GM12801 (cell line): ENCODE results near the gene TBPL1.

Experiments
- TF ChIP-seq, protein P1 (sequence below): IDR thresholded peaks from one replicate; pipeline ENCODE4 v1.5.1; 2011; ENCODE audit warnings: control low read depth; ENCODE audit not compliant: insufficient read length; ENCODE audit errors: extremely low read depth

TBPL1 gene

DNA sequence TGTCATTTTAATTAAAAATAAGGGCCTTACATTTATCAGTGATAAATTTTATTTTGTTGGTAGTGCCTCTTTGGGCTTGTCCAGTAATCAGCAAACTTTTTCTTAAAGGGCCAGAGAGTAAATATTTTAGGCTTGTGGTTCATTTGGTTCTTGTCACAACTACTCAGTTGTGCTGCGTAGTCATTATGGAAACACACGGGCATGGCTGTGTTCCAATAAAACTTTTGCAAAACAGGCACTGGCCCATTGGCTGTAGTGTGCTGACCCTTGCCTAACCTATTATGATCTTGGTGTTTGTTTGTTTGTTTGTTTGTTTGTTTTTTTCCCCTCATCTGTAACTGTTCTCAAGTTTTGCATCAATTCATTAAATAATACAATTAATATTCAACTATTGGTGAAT, 19.4 kb downstream of the TBPL1 start:
- TF ChIP-seq, protein P1, sequence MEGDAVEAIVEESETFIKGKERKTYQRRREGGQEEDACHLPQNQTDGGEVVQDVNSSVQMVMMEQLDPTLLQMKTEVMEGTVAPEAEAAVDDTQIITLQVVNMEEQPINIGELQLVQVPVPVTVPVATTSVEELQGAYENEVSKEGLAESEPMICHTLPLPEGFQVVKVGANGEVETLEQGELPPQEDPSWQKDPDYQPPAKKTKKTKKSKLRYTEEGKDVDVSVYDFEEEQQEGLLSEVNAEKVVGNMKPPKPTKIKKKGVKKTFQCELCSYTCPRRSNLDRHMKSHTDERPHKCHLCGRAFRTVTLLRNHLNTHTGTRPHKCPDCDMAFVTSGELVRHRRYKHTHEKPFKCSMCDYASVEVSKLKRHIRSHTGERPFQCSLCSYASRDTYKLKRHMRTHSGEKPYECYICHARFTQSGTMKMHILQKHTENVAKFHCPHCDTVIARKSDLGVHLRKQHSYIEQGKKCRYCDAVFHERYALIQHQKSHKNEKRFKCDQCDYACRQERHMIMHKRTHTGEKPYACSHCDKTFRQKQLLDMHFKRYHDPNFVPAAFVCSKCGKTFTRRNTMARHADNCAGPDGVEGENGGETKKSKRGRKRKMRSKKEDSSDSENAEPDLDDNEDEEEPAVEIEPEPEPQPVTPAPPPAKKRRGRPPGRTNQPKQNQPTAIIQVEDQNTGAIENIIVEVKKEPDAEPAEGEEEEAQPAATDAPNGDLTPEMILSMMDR: no peak

DNA sequence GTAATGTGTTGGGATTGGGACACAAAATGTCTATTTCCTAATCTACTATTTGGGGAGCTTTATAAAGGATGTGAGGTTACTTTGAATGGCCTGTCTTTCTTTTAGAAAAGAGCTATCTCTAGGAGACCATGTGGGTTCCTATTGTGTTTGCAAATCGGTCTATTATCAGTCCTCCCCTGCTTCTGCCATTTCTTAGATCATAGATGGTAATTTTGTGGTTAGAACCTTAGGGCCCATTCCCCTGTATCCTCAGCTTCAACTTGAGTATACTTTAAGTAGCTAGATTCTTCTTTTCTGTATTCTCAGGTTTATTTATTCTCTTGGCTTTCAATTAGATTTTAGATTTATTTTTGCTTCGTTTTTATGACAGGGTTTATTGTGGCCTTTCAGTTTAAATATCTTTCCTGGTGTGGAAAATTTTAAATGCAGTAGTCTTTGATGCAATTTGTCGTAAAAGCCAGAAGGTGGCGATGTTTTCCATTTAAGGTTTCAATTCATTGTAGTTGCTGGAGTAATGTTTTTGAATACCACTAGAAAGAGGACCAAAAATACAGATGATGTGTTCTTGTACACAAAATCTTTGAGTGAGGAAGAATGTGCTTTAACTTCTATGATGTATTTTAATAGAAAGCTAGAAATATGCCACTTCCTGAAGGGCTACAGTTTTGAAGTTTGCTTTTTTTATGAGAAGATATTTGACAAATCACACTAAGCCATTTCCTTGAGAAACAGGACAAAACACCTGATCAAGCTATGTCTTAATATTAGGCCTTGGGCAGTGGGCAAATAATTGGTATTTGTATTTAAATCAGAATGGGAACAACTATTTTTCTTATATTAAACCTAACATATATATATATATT, 20.3 kb downstream of the TBPL1 start:
- TF ChIP-seq, protein P1: no peak

DNA sequence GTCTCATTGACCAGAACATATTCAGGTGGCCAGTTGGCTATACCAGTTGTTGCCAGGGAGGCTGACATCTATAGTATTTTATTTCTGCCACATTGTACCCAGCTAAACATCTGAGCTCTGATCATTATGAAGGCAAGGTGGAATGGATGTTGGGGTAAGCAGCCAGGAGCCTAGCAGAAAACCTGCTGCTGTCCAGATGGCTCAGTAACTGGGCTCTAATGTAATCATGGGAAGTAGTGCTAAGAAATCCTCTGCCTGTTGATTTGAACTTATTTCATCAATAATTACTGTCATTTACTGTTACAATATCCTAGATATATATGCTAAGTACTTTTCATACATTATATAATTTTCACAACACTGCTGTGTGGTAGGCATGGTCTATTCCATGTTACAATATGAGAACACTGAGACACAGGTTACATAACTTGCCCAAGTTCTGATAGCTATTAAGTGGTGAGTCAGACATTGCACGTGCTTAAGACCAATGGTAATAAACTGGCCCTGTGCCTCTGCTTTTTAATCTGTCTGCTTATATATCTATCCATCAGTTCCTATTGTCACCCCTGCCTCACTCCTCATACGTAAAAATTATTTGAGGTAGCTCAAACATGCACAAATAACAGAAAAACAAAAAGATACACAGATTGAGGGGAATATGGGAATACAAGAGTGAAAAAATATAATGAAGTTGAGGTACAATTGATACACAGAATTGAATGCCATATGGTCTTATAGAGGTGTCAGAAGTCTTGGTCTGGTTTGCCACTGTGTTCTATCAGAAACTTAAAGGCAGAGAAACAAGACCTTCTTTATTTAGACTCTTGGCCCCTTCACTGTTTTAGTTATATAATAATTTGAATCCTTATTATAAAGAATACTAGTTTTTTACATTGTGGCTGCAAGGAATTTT, 25.2 kb downstream of the TBPL1 start:
- TF ChIP-seq, protein P1: no peak

DNA sequence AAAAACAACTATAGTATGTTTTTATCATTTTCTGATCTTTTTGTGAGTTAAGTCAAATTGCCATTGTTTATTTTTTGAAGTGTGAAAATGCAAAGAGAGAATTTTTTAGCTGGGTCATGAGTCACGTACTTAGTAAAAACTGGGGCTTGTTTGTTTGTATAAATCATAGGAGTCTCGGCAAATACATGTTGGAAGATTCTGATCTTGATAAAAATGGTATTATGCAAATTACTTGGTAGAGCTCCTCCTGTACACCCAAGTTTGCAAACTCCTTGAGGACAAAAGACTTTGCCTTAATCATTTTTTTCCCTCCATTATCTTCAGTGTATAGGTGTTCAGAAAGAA, 25.8 kb downstream of the TBPL1 start:
- TF ChIP-seq, protein P1: no peak

DNA sequence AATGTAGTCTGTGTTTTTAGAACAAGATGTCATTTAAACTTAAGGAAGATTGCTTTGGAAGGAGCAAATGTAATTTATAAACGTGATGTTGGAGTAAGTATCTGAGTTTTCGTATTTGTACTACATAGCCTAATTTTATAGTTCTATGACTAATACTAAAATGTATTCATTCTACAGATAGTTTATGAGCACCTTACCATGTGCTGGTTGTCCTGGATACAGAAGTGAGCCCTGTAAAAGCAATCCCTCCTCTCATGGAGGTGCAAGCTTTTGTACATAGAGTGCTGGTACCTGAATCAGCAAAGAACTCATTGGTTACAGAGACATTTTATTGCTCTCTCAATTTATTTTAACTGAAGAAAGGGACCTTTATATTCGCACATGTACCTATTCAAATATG, 27.1 kb downstream of the TBPL1 start:
- TF ChIP-seq, protein P1: no peak

DNA sequence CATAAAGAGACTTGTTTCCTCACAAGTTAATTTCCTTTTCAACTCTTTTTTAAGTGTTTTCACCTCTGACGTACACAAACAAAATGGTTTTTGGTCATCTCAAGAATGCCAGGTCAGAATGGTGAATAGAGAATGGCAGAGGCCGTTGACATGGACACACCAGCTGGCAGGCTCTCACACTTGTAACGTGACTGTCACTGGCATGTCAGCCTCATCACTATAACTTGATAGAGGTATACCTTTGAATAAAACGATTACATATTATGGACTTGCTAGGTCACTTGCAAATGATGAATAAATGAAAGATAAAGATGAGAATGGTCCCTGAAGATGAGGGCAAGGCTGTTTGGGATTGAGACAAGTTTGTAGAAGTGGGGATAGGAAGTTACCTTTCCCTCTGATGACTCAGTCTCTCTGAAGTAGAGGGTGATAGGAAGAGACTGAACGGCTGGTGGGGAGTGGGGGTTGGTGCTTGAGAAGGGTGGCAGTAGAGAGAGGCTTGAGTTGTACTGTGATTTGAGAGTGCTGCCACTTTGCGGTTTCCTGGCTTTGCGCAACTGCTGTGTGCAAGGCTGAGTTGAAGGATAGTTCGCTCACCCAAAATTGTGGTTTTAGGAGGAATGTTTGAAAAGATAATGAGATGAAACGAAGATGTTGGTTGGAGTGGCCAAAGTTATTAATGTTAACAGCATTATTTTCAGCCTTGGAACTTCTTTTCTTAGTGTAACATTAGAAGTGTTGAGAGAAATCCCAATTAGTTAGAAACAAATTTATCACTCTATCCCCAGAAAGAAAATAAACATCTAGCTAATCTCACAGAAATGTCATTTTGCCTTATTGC, 30.3 kb downstream of the TBPL1 start:
- TF ChIP-seq, protein P1: no peak

DNA sequence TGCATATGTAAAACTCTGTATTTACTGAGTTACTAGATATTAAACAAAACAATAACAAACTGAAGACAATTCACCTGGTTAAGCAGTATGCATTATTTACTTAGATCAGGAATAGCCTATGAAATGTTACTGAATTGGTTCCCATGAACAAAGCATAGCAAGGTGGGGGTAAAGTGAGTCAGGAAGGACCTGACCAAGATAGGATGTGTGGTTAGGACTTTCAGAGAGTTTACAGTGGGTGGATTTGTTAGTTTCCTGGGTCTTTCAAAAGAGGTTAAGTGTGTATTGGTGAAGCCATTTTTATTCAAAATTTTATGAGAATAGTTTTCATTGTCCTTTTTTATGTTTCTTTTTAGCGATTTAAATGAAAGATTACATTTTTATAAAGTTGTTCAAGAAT, 32.9 kb downstream of the TBPL1 start:
- TF ChIP-seq, protein P1: no peak
